Activated CD8-positive, alpha-beta memory T cell treated with anti-CD3 and anti-CD28 coated beads for 48 hours (primary cell): ENCODE results near the gene TSSC4.

Experiments used
- DNase-seq, 3 experiments: peaks; one replicate each; pipeline ENCODE4 v3.0.0-alpha.2; 2020; ENCODE audit warnings: low read depth in 2 of 3, low spot score in 2 of 3

Gene TSSC4

GRCh38 chr11:2415601-2416380 lies 15.2 kb downstream of the TSSC4 start:
- DNase-seq: no peak

GRCh38 chr11:2416765-2417164 lies 16.2 kb downstream of the TSSC4 start:
- no peak for DNase-seq

- DNase-seq: no peak
Measured at GRCh38 chr11:2417856-2418692, 17.5 kb downstream of the TSSC4 start.

GRCh38 chr11:2418693-2419360 lies 18.3 kb downstream of the TSSC4 start:
- DNase-seq: no peak

GRCh38 chr11:2419638-2420501 lies 19.3 kb downstream of the TSSC4 start:
- peak in 2 of 3 experiments; percentile 22 to 45 for DNase-seq

- DNase-seq: peak in 2 of 3 experiments; percentile 49
Measured at GRCh38 chr11:2420502-2421225, 20.1 kb downstream of the TSSC4 start.

GRCh38 chr11:2421226-2421994 lies 20.9 kb downstream of the TSSC4 start:
- no peak for DNase-seq

- DNase-seq: no peak
Measured at GRCh38 chr11:2421996-2422395, 21.4 kb downstream of the TSSC4 start.

GRCh38 chr11:2422461-2423156 lies 22.1 kb downstream of the TSSC4 start:
- no peak for DNase-seq

- no peak for DNase-seq
Measured at GRCh38 chr11:2423157-2424025, 22.8 kb downstream of the TSSC4 start.

- DNase-seq: no peak
Measured at GRCh38 chr11:2424811-2425495, 24.4 kb downstream of the TSSC4 start.

GRCh38 chr11:2425506-2425905 lies 25.0 kb downstream of the TSSC4 start:
- DNase-seq: no peak

- DNase-seq: no peak
Measured at GRCh38 chr11:2426221-2426620, 25.7 kb downstream of the TSSC4 start.

- DNase-seq: no peak
Measured at GRCh38 chr11:2426826-2427521, 26.4 kb downstream of the TSSC4 start.

GRCh38 chr11:2427721-2428321 lies 27.3 kb downstream of the TSSC4 start:
- DNase-seq: no peak

GRCh38 chr11:2428322-2428795 lies 27.8 kb downstream of the TSSC4 start:
- peak; percentile 49 to 92 (median 91) for DNase-seq
